K562 (cell line): ENCODE data around the gene TMEM205. TPM values are rescaled to one million over a fixed set of nuclear protein-coding genes. Genes with fewer than 3 reads are reported as not detected.

Source experiments
- CBFA2T2 ChIP-seq: fragments of 450-650 bp; conservative IDR thresholded peaks from 2 replicates; pipeline ENCODE4 v1.6.1; 2017; ENCODE audit warnings: mild to moderate bottlenecking
- ERF ChIP-seq: fragments of 450-650 bp; formaldehyde crosslinking; IDR thresholded peaks from 2 replicates; pipeline ENCODE4 v1.4.0; 2020; ENCODE audit warnings: mild to moderate bottlenecking, mixed read lengths
- MAZ ChIP-seq, 2 experiments: fragments of 450-650 bp in 1 of 2; sonication (generic) in 1 of 2; formaldehyde crosslinking; IDR thresholded peaks in 1 of 2; conservative IDR thresholded peaks in 1 of 2; 2 replicates each; pipeline versions ENCODE4 v1.4.0 to v1.5.0; 2020; ENCODE audit warnings: mild to moderate bottlenecking in 1 of 2, missing genetic modification reagents in 1 of 2
- NFIX ChIP-seq: fragments of 250-450 bp; sonication (Bioruptor Pico); IDR thresholded peaks from 2 replicates; pipeline ENCODE4 v1.4.0; 2020; ENCODE audit warnings: low read depth, mild to moderate bottlenecking, moderate library complexity
- NFXL1 ChIP-seq: fragments of 450-650 bp; formaldehyde crosslinking; IDR thresholded peaks from 2 replicates; pipeline ENCODE4 v1.4.0; 2021; ENCODE audit warnings: mild to moderate bottlenecking
- RBM39 ChIP-seq: fragments of 200-400 bp; formaldehyde crosslinking; optimal IDR thresholded peaks from 2 replicates; pipeline ENCODE3; 2018; ENCODE audit warnings: low read depth, low read length
- RHOXF2B ChIP-seq: fragments of 250-450 bp; sonication (Bioruptor Pico); conservative IDR thresholded peaks from 2 replicates; pipeline ENCODE4 v1.5.1; 2021
- SMAD3 ChIP-seq: fragments of 450-650 bp; formaldehyde crosslinking; conservative IDR thresholded peaks from 2 replicates; pipeline ENCODE4 v1.4.0; 2020; ENCODE audit warnings: mild to moderate bottlenecking
- SOX6 ChIP-seq: fragments of 450-650 bp; IDR thresholded peaks from 2 replicates; pipeline ENCODE4 v1.6.1; 2014; ENCODE audit warnings: mild to moderate bottlenecking
- THRAP3 ChIP-seq: fragments of 450-650 bp; IDR thresholded peaks from 2 replicates; pipeline ENCODE4 v1.6.1; 2016; ENCODE audit warnings: mild to moderate bottlenecking, inconsistent platforms, borderline replicate concordance
- TOE1 ChIP-seq, 2 experiments: fragments of 450-650 bp in 1 of 2; sonication (generic) in 1 of 2; formaldehyde crosslinking in 1 of 2; IDR thresholded peaks; 2 replicates each; pipeline versions ENCODE4 v1.7.1 to v1.8.0; 2016 to 2022; ENCODE audit warnings: borderline replicate concordance in 2 of 2, mild to moderate bottlenecking in 2 of 2, antibody characterized with exemption in 1 of 2, inconsistent platforms in 1 of 2, low read depth in 1 of 2, missing genetic modification reagents in 1 of 2, moderate library complexity in 1 of 2
- ZBTB17 ChIP-seq: fragments of 450-650 bp; formaldehyde crosslinking; IDR thresholded peaks from 2 replicates; pipeline ENCODE4 v1.4.0; 2020; ENCODE audit warnings: mild to moderate bottlenecking
- ZC3H4 ChIP-seq: sonication (generic); formaldehyde crosslinking; IDR thresholded peaks from 2 replicates; pipeline ENCODE4 v1.9.0; 2021; ENCODE audit warnings: missing genetic modification reagents, borderline replicate concordance
- ZNF12 ChIP-seq: sonication (generic); formaldehyde crosslinking; IDR thresholded peaks from 2 replicates; pipeline ENCODE4 v1.4.0; 2020; ENCODE audit warnings: mild to moderate bottlenecking, missing genetic modification reagents
- ZNF23 ChIP-seq: fragments of 250-450 bp; sonication (Bioruptor Pico); IDR thresholded peaks from 2 replicates; pipeline ENCODE4 v1.4.0; 2020; ENCODE audit warnings: mild to moderate bottlenecking
- ZNF232 ChIP-seq: sonication (generic); formaldehyde crosslinking; IDR thresholded peaks from 2 replicates; pipeline ENCODE4 v1.8.0; 2022; ENCODE audit warnings: mild to moderate bottlenecking, missing genetic modification reagents
- ZNF57 ChIP-seq: fragments of 450-650 bp; formaldehyde crosslinking; IDR thresholded peaks from 2 replicates; pipeline ENCODE4 v1.4.0; 2020; ENCODE audit warnings: mild to moderate bottlenecking, moderate library complexity
- polyA plus RNA-seq, 8 experiments: library from polyadenylated mRNA; depleted of rRNA in 4 of 8; stranded (reverse) in 5 of 8; unstranded in 3 of 8; fragments of >200 nt; fragmentation: Nextera tagmentation in 2 of 8; fragmentation: Illumina TruSeq in 1 of 8; extraction: Ambion mirVana in 2 of 8; extraction: Trizol in 1 of 8; gene quantifications; 2 replicates each; pipeline versions ENCODE4 v1.2.1 to v1.2.3, GENCODE V29; 2011 to 2014; ENCODE audit warnings: inconsistent platforms in 1 of 8, missing spikeins in 1 of 8
- total RNA-seq, 7 experiments: library from RNA; depleted of rRNA in 6 of 7; stranded (reverse); fragments of >200 nt in 6 of 7; fragmentation: Illumina TruSeq in 2 of 7; extraction: Trizol in 2 of 7; gene quantifications; 2 replicates each; pipeline versions ENCODE4 v1.2.1 to v1.2.3, GENCODE V29; 2011 to 2021; ENCODE audit warnings: low replicate concordance in 1 of 7
- TF ChIP-seq, protein P1 (sequence below): fragments of 450-650 bp; IDR thresholded peaks from 2 replicates; pipeline ENCODE4 v1.7.1; 2018; ENCODE audit warnings: mild to moderate bottlenecking, low read depth; ENCODE audit not compliant: partially characterized antibody
- TF ChIP-seq, protein P2 (sequence below): fragments of 450-650 bp; conservative IDR thresholded peaks from 2 replicates; pipeline ENCODE4 v1.6.1; 2016; ENCODE audit warnings: missing genetic modification characterization, low read depth, mild to moderate bottlenecking, missing compliant biosample characterization, moderate library complexity
- TF ChIP-seq, protein P3 (sequence below): fragments of 250-450 bp; sonication (Bioruptor Pico); IDR thresholded peaks from 2 replicates; pipeline ENCODE4 v1.8.0; 2022; ENCODE audit warnings: inconsistent platforms, mild to moderate bottlenecking, moderate library complexity, borderline replicate concordance

Gene TMEM205
- total and polyA plus RNA-seq, 9 of the 15 experiments (the other 6 are each of a cell fraction or from before 2014, with no cell fraction given): 21.3 to 81.5 (median 44.1) TPM

DNA sequence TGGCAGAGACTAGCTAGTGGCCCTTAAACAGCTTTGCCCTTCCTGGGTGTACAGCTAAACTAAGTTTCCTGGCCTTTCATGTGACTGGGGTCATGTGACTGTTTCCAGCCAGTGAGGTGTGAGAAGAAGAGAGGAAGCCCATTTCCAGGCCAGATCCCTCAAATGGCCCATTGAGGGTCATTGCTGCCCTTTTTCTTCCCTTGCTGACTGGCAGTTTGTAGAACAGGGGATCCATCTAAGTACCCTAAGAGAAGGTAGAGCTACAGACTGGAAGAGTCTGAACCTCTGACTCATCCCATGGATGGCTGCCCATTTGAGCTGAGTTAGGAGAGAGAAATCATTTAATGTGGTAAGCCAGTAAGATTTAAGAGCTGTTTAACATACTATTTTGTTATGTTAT lies 31.2 kb upstream of the TMEM205 start (continued):
- no peak for TF ChIP-seq RHOXF2B
- TF ChIP-seq, protein P1, sequence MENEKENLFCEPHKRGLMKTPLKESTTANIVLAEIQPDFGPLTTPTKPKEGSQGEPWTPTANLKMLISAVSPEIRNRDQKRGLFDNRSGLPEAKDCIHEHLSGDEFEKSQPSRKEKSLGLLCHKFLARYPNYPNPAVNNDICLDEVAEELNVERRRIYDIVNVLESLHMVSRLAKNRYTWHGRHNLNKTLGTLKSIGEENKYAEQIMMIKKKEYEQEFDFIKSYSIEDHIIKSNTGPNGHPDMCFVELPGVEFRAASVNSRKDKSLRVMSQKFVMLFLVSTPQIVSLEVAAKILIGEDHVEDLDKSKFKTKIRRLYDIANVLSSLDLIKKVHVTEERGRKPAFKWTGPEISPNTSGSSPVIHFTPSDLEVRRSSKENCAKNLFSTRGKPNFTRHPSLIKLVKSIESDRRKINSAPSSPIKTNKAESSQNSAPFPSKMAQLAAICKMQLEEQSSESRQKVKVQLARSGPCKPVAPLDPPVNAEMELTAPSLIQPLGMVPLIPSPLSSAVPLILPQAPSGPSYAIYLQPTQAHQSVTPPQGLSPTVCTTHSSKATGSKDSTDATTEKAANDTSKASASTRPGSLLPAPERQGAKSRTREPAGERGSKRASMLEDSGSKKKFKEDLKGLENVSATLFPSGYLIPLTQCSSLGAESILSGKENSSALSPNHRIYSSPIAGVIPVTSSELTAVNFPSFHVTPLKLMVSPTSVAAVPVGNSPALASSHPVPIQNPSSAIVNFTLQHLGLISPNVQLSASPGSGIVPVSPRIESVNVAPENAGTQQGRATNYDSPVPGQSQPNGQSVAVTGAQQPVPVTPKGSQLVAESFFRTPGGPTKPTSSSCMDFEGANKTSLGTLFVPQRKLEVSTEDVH: no peak
- no peak for TF ChIP-seq RBM39
- TF ChIP-seq TOE1 (IDR thresholded peaks at IDR 0.05; ENCODE audit: borderline replicate concordance): peak; percentile 96
- no peak for TF ChIP-seq TOE1 (CRISPR knock-in tag; IDR thresholded peaks at IDR 0.05; ENCODE audit: borderline replicate concordance, low read depth)
- no peak for TF ChIP-seq ZNF57 (CRISPR knock-in tag)
- no peak for TF ChIP-seq ZBTB17 (CRISPR knock-in tag)
- TF ChIP-seq ERF: peak; percentile 22; the same call in 1 of the 2 replicates
- no peak for TF ChIP-seq SOX6
- TF ChIP-seq, protein P2, sequence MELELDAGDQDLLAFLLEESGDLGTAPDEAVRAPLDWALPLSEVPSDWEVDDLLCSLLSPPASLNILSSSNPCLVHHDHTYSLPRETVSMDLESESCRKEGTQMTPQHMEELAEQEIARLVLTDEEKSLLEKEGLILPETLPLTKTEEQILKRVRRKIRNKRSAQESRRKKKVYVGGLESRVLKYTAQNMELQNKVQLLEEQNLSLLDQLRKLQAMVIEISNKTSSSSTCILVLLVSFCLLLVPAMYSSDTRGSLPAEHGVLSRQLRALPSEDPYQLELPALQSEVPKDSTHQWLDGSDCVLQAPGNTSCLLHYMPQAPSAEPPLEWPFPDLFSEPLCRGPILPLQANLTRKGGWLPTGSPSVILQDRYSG (tag): 0 out of 2 replicates have a peak, but pooled peaks have one; percentile 51
- no peak for TF ChIP-seq ZC3H4
- TF ChIP-seq ZNF23: 0 out of 2 replicates have a peak, but pooled peaks have one; percentile 18
- no peak for TF ChIP-seq NFXL1 (CRISPR knock-in tag)
- no peak for TF ChIP-seq THRAP3
- peak in 1 of 2 experiments; percentile 26; a peak in 1 of 4 replicates for TF ChIP-seq MAZ (CRISPR knock-in tag; conservative IDR thresholded peaks at IDR 0.05 in 1 of 2, IDR thresholded peaks at IDR 0.05 in 1 of 2)
- no peak for TF ChIP-seq NFIX (CRISPR knock-in tag)
- peak; percentile 84 for TF ChIP-seq CBFA2T2
- TF ChIP-seq SMAD3 (CRISPR knock-in tag): no peak
- no peak for TF ChIP-seq ZNF12 (CRISPR knock-in tag)
- no peak for TF ChIP-seq ZNF232 (CRISPR knock-in tag)
- TF ChIP-seq, protein P3, sequence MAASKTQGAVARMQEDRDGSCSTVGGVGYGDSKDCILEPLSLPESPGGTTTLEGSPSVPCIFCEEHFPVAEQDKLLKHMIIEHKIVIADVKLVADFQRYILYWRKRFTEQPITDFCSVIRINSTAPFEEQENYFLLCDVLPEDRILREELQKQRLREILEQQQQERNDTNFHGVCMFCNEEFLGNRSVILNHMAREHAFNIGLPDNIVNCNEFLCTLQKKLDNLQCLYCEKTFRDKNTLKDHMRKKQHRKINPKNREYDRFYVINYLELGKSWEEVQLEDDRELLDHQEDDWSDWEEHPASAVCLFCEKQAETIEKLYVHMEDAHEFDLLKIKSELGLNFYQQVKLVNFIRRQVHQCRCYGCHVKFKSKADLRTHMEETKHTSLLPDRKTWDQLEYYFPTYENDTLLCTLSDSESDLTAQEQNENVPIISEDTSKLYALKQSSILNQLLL (CRISPR knock-in tag): no peak
